ENCODE results near the gene GRM8. TPM values are rescaled to one million over a fixed set of nuclear protein-coding genes. Genes with fewer than 3 reads are reported as not detected.

GRM8 gene
- total RNA-seq, 2 experiments from 2014 or later = not detected

GRCh38 chr7:126486806-126487205 is 765.9 kb downstream of the GRM8 start:
- no peak overlapping the region for H3K4me3 Mint-ChIP-seq

GRCh38 chr7:126485791-126486190 is 767.0 kb downstream of the GRM8 start:
- Mint-ChIP-seq H3K9me3 (peaks cover 2% of the 10 kb centered on the region), H3K4me3 (no peak overlapping the region), H3K36me3 (ENCODE audit: low read depth) (no peaks in the 10 kb centered on the region), H3K4me1 (ENCODE audit: low read depth) (no peaks in the 10 kb centered on the region), H3K27ac (no peak overlapping the region), H3K27me3 (ENCODE audit: low read depth) (no peaks in the 10 kb centered on the region)
- CTCF ChIA-PET = no interaction called here
- intact Hi-C loops (cut with micrococcal nuclease) = no loop called here
- no peak for DNase-seq

More at GRCh38 chr7:126486806-126487205, 765.9 kb downstream of the GRM8 start:
- CTCF ChIA-PET = no interaction called here
- no peaks in the 10 kb centered on the region for H3K27me3 Mint-ChIP-seq (ENCODE audit: low read depth)
- intact Hi-C loops (cut with micrococcal nuclease) = no loop called here
- no peaks in the 10 kb centered on the region for H3K4me1 Mint-ChIP-seq (ENCODE audit: low read depth)
- H3K36me3 Mint-ChIP-seq (ENCODE audit: low read depth) = no peaks in the 10 kb centered on the region
- H3K9me3 Mint-ChIP-seq = peaks cover 2% of the 10 kb centered on the region
- DNase-seq = no peak
- H3K27ac Mint-ChIP-seq = no peak overlapping the region

- H3K4me3 Mint-ChIP-seq = no peak overlapping the region
- intact Hi-C loops (cut with micrococcal nuclease) = no loop called here
- CTCF ChIA-PET = no interaction called here
- H3K9me3 Mint-ChIP-seq = peaks cover 2% of the 10 kb centered on the region
- H3K27ac Mint-ChIP-seq = no peak overlapping the region
- no peaks in the 10 kb centered on the region for H3K27me3 Mint-ChIP-seq (ENCODE audit: low read depth)
- no peak for DNase-seq
- no peaks in the 10 kb centered on the region for H3K4me1 Mint-ChIP-seq (ENCODE audit: low read depth)
- H3K36me3 Mint-ChIP-seq (ENCODE audit: low read depth) = no peaks in the 10 kb centered on the region
Observed at GRCh38 chr7:126483972-126484371, 768.8 kb downstream of the GRM8 start.

GRCh38 chr7:126472825-126473224 is 779.9 kb downstream of the GRM8 start:
- CTCF ChIA-PET = no interaction called here
- H3K4me1 Mint-ChIP-seq (ENCODE audit: low read depth) = no peaks in the 10 kb centered on the region

GRCh38 chr7:126462405-126462804 is 790.3 kb downstream of the GRM8 start:
- Mint-ChIP-seq H3K36me3 (ENCODE audit: low read depth) (no peaks in the 10 kb centered on the region), H3K4me1 (ENCODE audit: low read depth) (no peaks in the 10 kb centered on the region), H3K27me3 (ENCODE audit: low read depth) (no peaks in the 10 kb centered on the region), H3K9me3 (no peaks in the 10 kb centered on the region), H3K4me3 (no peak overlapping the region), H3K27ac (no peak overlapping the region)
- intact Hi-C loops (cut with micrococcal nuclease) = no loop called here
- DNase-seq = no peak
- CTCF ChIA-PET = no interaction called here

More at GRCh38 chr7:126472825-126473224, 779.9 kb downstream of the GRM8 start:
- no peak overlapping the region for H3K4me3 Mint-ChIP-seq
- intact Hi-C loops (cut with micrococcal nuclease) = no loop called here
- no peak for DNase-seq
- H3K9me3 Mint-ChIP-seq = peaks cover 8% of the 10 kb centered on the region
- no peak overlapping the region for H3K27ac Mint-ChIP-seq
- no peaks in the 10 kb centered on the region for H3K27me3 Mint-ChIP-seq (ENCODE audit: low read depth)
- no peaks in the 10 kb centered on the region for H3K36me3 Mint-ChIP-seq (ENCODE audit: low read depth)

GRCh38 chr7:126460664-126461063 is 792.1 kb downstream of the GRM8 start:
- no peaks in the 10 kb centered on the region for H3K9me3 Mint-ChIP-seq
- H3K4me3 Mint-ChIP-seq = no peak overlapping the region
- no peaks in the 10 kb centered on the region for H3K27me3 Mint-ChIP-seq (ENCODE audit: low read depth)
- H3K36me3 Mint-ChIP-seq (ENCODE audit: low read depth) = no peaks in the 10 kb centered on the region
- H3K4me1 Mint-ChIP-seq (ENCODE audit: low read depth) = no peaks in the 10 kb centered on the region
- CTCF ChIA-PET = no interaction called here
- intact Hi-C loops (cut with micrococcal nuclease) = no loop called here
- no peak for DNase-seq
- no peak overlapping the region for H3K27ac Mint-ChIP-seq

- Mint-ChIP-seq H3K4me1 (ENCODE audit: low read depth) (no peaks in the 10 kb centered on the region), H3K27ac (no peak overlapping the region), H3K36me3 (ENCODE audit: low read depth) (no peaks in the 10 kb centered on the region), H3K9me3 (no peaks in the 10 kb centered on the region), H3K27me3 (ENCODE audit: low read depth) (no peaks in the 10 kb centered on the region), H3K4me3 (no peak overlapping the region)
- CTCF ChIA-PET = no interaction called here
- intact Hi-C loops (cut with micrococcal nuclease) = no loop called here
- no peak for DNase-seq
Observed at GRCh38 chr7:126453104-126453503, 799.6 kb downstream of the GRM8 start.

- intact Hi-C loops (cut with micrococcal nuclease) = no loop called here
- Mint-ChIP-seq H3K4me3 (no peak overlapping the region), H3K27me3 (ENCODE audit: low read depth) (no peaks in the 10 kb centered on the region), H3K9me3 (no peaks in the 10 kb centered on the region), H3K4me1 (ENCODE audit: low read depth) (no peaks in the 10 kb centered on the region), H3K27ac (no peak overlapping the region), H3K36me3 (ENCODE audit: low read depth) (no peaks in the 10 kb centered on the region)
- CTCF ChIA-PET = no interaction called here
- no peak for DNase-seq
Observed at GRCh38 chr7:126450269-126450671, 802.5 kb downstream of the GRM8 start.

GRCh38 chr7:126449611-126450268 is 803.0 kb downstream of the GRM8 start:
- Mint-ChIP-seq H3K4me1 (ENCODE audit: low read depth) (no peaks in the 10 kb centered on the region), H3K27me3 (ENCODE audit: low read depth) (no peaks in the 10 kb centered on the region), H3K4me3 (no peak overlapping the region), H3K36me3 (ENCODE audit: low read depth) (no peaks in the 10 kb centered on the region), H3K9me3 (no peaks in the 10 kb centered on the region), H3K27ac (no peak overlapping the region)
- intact Hi-C loops (cut with micrococcal nuclease) = no loop called here
- CTCF ChIA-PET = no interaction called here
- no peak for DNase-seq

GRCh38 chr7:126447984-126448383 is 804.8 kb downstream of the GRM8 start:
- Mint-ChIP-seq H3K9me3 (no peaks in the 10 kb centered on the region), H3K36me3 (ENCODE audit: low read depth) (no peaks in the 10 kb centered on the region)
- intact Hi-C loops (cut with micrococcal nuclease) = no loop called here

GRCh38 chr7:126445991-126446390 is 806.8 kb downstream of the GRM8 start:
- intact Hi-C loops (cut with micrococcal nuclease) = no loop called here
- CTCF ChIA-PET = no interaction called here
- H3K9me3 Mint-ChIP-seq = no peaks in the 10 kb centered on the region

More at GRCh38 chr7:126447984-126448383, 804.8 kb downstream of the GRM8 start:
- Mint-ChIP-seq H3K4me3 (no peak overlapping the region), H3K27me3 (ENCODE audit: low read depth) (no peaks in the 10 kb centered on the region), H3K27ac (no peak overlapping the region), H3K4me1 (ENCODE audit: low read depth) (no peaks in the 10 kb centered on the region)
- no peak for DNase-seq
- CTCF ChIA-PET = no interaction called here

GRCh38 chr7:126443951-126444350 is 808.8 kb downstream of the GRM8 start:
- Mint-ChIP-seq H3K27ac (no peak overlapping the region), H3K4me1 (ENCODE audit: low read depth) (no peaks in the 10 kb centered on the region), H3K4me3 (no peak overlapping the region), H3K9me3 (no peaks in the 10 kb centered on the region), H3K27me3 (ENCODE audit: low read depth) (no peaks in the 10 kb centered on the region), H3K36me3 (ENCODE audit: low read depth) (no peaks in the 10 kb centered on the region)
- no peak for DNase-seq
- intact Hi-C loops (cut with micrococcal nuclease) = no loop called here
- CTCF ChIA-PET = no interaction called here

More at GRCh38 chr7:126445991-126446390, 806.8 kb downstream of the GRM8 start:
- no peaks in the 10 kb centered on the region for H3K27me3 Mint-ChIP-seq (ENCODE audit: low read depth)
- H3K4me3 Mint-ChIP-seq = no peak overlapping the region
- no peaks in the 10 kb centered on the region for H3K36me3 Mint-ChIP-seq (ENCODE audit: low read depth)
- no peaks in the 10 kb centered on the region for H3K4me1 Mint-ChIP-seq (ENCODE audit: low read depth)
- H3K27ac Mint-ChIP-seq = no peak overlapping the region
- DNase-seq = no peak

GRCh38 chr7:126442908-126443307 is 809.8 kb downstream of the GRM8 start:
- H3K9me3 Mint-ChIP-seq = no peaks in the 10 kb centered on the region
- no peak overlapping the region for H3K27ac Mint-ChIP-seq
- H3K36me3 Mint-ChIP-seq (ENCODE audit: low read depth) = no peaks in the 10 kb centered on the region
- intact Hi-C loops (cut with micrococcal nuclease) = no loop called here
- H3K27me3 Mint-ChIP-seq (ENCODE audit: low read depth) = no peaks in the 10 kb centered on the region
- no peak overlapping the region for H3K4me3 Mint-ChIP-seq
- no peaks in the 10 kb centered on the region for H3K4me1 Mint-ChIP-seq (ENCODE audit: low read depth)
- DNase-seq = no peak
- CTCF ChIA-PET = no interaction called here
